Rectal smooth muscle tissue (tissue), 1 donor: Measurements from ENCODE around the gene GALNT18.

Source experiments
- H3K27ac ChIP-seq: one replicate; pipeline ENCODE4 v1.7.0; 2013; ENCODE audit warnings: low read depth, low read length, inconsistent platforms
- H3K27me3 ChIP-seq: one replicate; pipeline ENCODE4 v1.7.0; 2013; ENCODE audit warnings: low read length; ENCODE audit not compliant: control insufficient read depth, insufficient read depth
- H3K36me3 ChIP-seq: one replicate; pipeline ENCODE4 v1.7.0; 2013; ENCODE audit warnings: low read length; ENCODE audit not compliant: control insufficient read depth, insufficient read depth
- H3K4me1 ChIP-seq: one replicate; pipeline ENCODE4 v1.7.0; 2013; ENCODE audit warnings: low read length; ENCODE audit not compliant: control insufficient read depth, insufficient read depth
- H3K4me3 ChIP-seq: one replicate; pipeline ENCODE4 v1.7.0; 2013; ENCODE audit warnings: low read length
- H3K9ac ChIP-seq: one replicate; pipeline ENCODE4 v1.7.0; 2013; ENCODE audit warnings: low read length

The GALNT18 gene

GRCh38 chr11:11231763-11232162 lies 390.0 kb downstream of the GALNT18 start:
- no peak overlapping the region for H3K9ac ChIP-seq
- H3K27me3 ChIP-seq = no peaks in the 10 kb centered on the region
- no peaks in the 10 kb centered on the region for H3K36me3 ChIP-seq
- H3K27ac ChIP-seq = no peak overlapping the region
- H3K4me3 ChIP-seq = no peak overlapping the region
- no peaks in the 10 kb centered on the region for H3K4me1 ChIP-seq

DNA sequence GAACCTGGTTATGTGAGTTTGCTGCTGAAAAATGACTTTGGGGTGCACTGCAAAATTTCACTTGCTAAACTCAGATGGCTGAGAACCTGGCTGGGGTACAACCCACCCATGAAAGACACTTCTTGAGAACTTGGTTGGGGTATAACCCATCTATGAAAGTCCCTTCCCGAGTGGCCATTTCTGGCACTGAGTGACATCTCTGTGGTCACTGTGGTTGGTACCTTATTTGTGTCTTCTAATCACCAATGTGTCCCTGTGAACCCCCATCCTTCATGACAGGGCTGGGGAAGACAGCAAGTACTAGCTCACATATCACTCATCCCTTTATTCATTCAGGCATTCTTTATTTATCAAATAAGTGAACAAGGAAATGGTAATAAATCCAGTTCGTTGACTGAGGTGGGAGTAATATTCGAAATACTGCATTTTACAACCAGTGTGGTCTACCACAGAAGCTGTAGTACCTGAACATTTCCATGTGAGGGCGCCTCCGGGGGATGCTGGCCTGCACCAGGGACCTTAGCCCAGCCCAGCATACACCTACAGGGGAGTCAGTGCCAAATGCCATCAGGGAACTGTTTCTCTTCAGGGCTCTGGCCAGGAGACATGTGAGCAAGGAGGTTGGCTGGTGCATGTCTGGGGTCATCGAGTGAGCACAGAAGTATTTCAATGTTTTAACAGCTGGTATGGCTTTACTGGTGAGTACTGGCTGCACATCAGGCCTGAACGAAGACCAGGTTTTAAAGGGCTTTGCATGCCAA lies 390.8 kb downstream of the GALNT18 start:
- Histone ChIP-seq H3K27ac (no peak overlapping the region), H3K4me3 (no peak overlapping the region), H3K4me1 (no peaks in the 10 kb centered on the region), H3K36me3 (no peaks in the 10 kb centered on the region), H3K9ac (no peak overlapping the region), H3K27me3 (no peaks in the 10 kb centered on the region)

DNA sequence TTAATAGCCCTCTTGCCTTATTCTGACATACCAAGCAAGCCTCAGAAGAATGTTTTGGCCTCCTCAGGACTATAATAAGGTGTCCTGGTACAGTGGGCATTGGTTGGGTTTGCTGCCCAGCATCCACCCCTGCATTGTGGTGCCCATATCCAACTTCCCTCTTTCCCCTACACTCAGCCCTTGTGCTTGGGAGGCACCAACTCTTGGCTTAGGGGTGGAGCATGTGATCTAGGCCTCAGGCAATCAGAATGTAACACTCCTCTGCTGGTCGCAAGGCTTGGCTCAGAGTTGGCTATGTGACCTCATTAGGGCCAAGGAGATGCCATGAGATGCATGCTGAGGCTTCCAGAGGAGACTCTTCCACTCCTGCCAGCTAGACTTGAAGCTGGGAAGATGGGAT lies 391.7 kb downstream of the GALNT18 start:
- H3K27ac ChIP-seq = no peak overlapping the region
- no peak overlapping the region for H3K9ac ChIP-seq
- no peaks in the 10 kb centered on the region for H3K4me1 ChIP-seq
- no peaks in the 10 kb centered on the region for H3K36me3 ChIP-seq
- no peak overlapping the region for H3K4me3 ChIP-seq
- no peaks in the 10 kb centered on the region for H3K27me3 ChIP-seq

DNA sequence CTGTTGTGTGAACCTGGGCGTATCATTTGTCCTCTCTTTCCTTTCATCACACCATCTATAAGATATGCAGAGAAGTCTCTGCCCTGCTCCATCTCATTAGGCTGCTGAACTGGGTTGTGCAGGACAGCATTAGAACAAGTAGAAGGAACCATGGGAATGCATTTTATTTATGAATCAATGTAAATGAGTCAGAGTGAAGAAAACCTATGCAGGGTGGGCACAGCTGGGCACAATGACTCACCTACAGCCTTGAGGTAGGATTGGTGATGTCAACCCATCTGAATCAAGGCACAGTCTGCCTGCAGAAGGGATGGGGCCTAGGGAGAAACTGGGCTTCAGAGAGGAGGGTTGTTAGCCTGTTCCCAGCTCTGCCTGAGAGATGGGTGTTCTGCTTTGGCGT lies 392.2 kb downstream of the GALNT18 start:
- Histone ChIP-seq H3K4me3 (no peak overlapping the region), H3K27me3 (no peaks in the 10 kb centered on the region), H3K4me1 (no peaks in the 10 kb centered on the region), H3K9ac (no peak overlapping the region), H3K36me3 (no peaks in the 10 kb centered on the region), H3K27ac (no peak overlapping the region)

GRCh38 chr11:11227296-11228085 lies 394.3 kb downstream of the GALNT18 start:
- Histone ChIP-seq H3K27me3 (no peaks in the 10 kb centered on the region), H3K4me3 (no peak overlapping the region), H3K4me1 (no peaks in the 10 kb centered on the region), H3K36me3 (no peaks in the 10 kb centered on the region), H3K9ac (no peak overlapping the region), H3K27ac (no peak overlapping the region)
